HepG2 (cell line): ENCODE results near the gene BABAM2. TPM values are rescaled to one million over a fixed set of nuclear protein-coding genes. Genes with fewer than 3 reads are reported as not detected.

Experiments used
- ATAC-seq: fragments of 200-7000 bp; cut with Tn5 transposase; 3 replicates; pipeline ENCODE4 v1.9.1; 2020; ENCODE audit warnings: mild to moderate bottlenecking, moderate library complexity
- BruUV-seq: library from RNA; stranded (reverse); fragments of 400-500 nt; replicated peaks from 2 replicates; lab custom pipeline; 2021; lab: Mats Ljungman, UMichigan
- CTCF ChIA-PET: fragments of 300-600 bp; formaldehyde crosslinking; extraction: SDS; loops from one replicate; lab custom pipeline; 2021; ENCODE audit warnings: low total read pairs, inconsistent platforms, low intra/inter-chr PET ratio; lab: Yijun Ruan, JAX
- POLR2A ChIA-PET: fragments of 350-600 bp; sonication (Branson Sonifier 250); formaldehyde crosslinking; loops from one replicate; lab custom pipeline; 2020; ENCODE audit warnings: antibody characterized with exemption, inconsistent platforms; lab: Yijun Ruan, JAX
- DNase-seq: peaks from one replicate; pipeline ENCODE4 v3.0.0-alpha.2; 2015; ENCODE audit warnings: low spot score
- FAIRE-seq: peaks from 3 replicates; lab custom pipeline; 2011; peaks lifted over from hg19 to GRCh38; lab: Jason Lieb, UNC
- H2AFZ ChIP-seq: one replicate; pipeline ENCODE4 v1.6.1; 2011; ENCODE audit warnings: low read length, inconsistent platforms
- H3K27ac ChIP-seq: fragments of 300-600 bp; 3 replicates; pipeline ENCODE4 v1.8.0; 2011; ENCODE audit warnings: mixed run types, mild to moderate bottlenecking, mixed read lengths, low read length, inconsistent platforms; ENCODE audit not compliant: insufficient read depth; ENCODE audit errors: extremely low read length
- H3K27me3 ChIP-seq, 2 experiments: fragments of 200-600 bp in 1 of 2; 2 replicates in 1 of 2; 3 replicates in 1 of 2; pipeline versions ENCODE4 v1.6.0 to v1.8.0; 2011; ENCODE audit warnings: low read length in 2 of 2, mild to moderate bottlenecking in 2 of 2, moderate library complexity in 2 of 2, inconsistent platforms in 1 of 2; ENCODE audit not compliant: insufficient read depth in 2 of 2, control insufficient read depth in 1 of 2
- H3K36me3 ChIP-seq, 2 experiments: fragments of 200-600 bp in 1 of 2; replicated peaks in 1 of 2; 2 replicates in 1 of 2; 3 replicates in 1 of 2; pipeline versions ENCODE4 v1.5.1 to v1.8.0; 2011; ENCODE audit warnings: low read length in 2 of 2, inconsistent platforms in 1 of 2; ENCODE audit not compliant: insufficient read depth in 2 of 2, control insufficient read depth in 1 of 2
- H3K4me1 ChIP-seq: 2 replicates; pipeline ENCODE4 v1.5.1; 2012; ENCODE audit warnings: low read length, inconsistent platforms; ENCODE audit not compliant: insufficient read depth
- H3K4me2 ChIP-seq: 2 replicates; pipeline ENCODE4 v1.6.0; 2011; ENCODE audit warnings: low read depth, low read length, inconsistent platforms
- H3K4me3 ChIP-seq, 3 experiments: fragments of 200-600 bp in 1 of 3; sonication (generic), shearing (Covaris generic) in 1 of 3; replicated peaks in 1 of 3; 2 replicates each; pipeline ENCODE4 v1.5.1; 2011 to 2016; ENCODE audit warnings: low read length in 3 of 3, inconsistent platforms in 2 of 3, low read depth in 2 of 3, mild to moderate bottlenecking in 2 of 3, control low read depth in 1 of 3, mixed read lengths in 1 of 3; ENCODE audit not compliant: insufficient read depth in 1 of 3
- H3K79me2 ChIP-seq: one replicate; pipeline ENCODE4 v1.6.1; 2011; ENCODE audit warnings: low read length, inconsistent platforms; ENCODE audit not compliant: insufficient read depth
- H3K9ac ChIP-seq: 2 replicates; pipeline ENCODE4 v1.6.0; 2011; ENCODE audit warnings: mild to moderate bottlenecking, low read depth, low read length, inconsistent platforms; ENCODE audit not compliant: insufficient read depth
- H3K9me3 ChIP-seq: 2 replicates; pipeline ENCODE4 v1.5.1; 2012; ENCODE audit warnings: mild to moderate bottlenecking, low read length
- H4K20me1 ChIP-seq: 2 replicates; pipeline ENCODE4 v1.6.0; 2011; ENCODE audit warnings: inconsistent platforms, mild to moderate bottlenecking, low read length, moderate library complexity; ENCODE audit not compliant: insufficient read depth
- ATF6 ChIP-seq: sonication (generic); formaldehyde crosslinking; conservative IDR thresholded peaks from 2 replicates; pipeline ENCODE4 v1.4.0; 2020; ENCODE audit warnings: missing genetic modification reagents
- BRF2 ChIP-seq: sonication (generic); formaldehyde crosslinking; IDR thresholded peaks from 2 replicates; pipeline ENCODE4 v1.8.1; 2022; ENCODE audit warnings: mild to moderate bottlenecking, missing genetic modification reagents
- FOSL2 ChIP-seq: sonication (generic); formaldehyde crosslinking; IDR thresholded peaks from 2 replicates; pipeline ENCODE4 v1.4.0; 2020; ENCODE audit warnings: missing genetic modification reagents
- HNF4G ChIP-seq, 2 experiments: sonication (generic) in 1 of 2; formaldehyde crosslinking in 1 of 2; IDR thresholded peaks; 2 replicates each; pipeline versions ENCODE4 v1.4.0 to v1.6.1; 2011 to 2020; ENCODE audit warnings: borderline replicate concordance in 2 of 2, low read depth in 2 of 2, mild to moderate bottlenecking in 2 of 2, low read length in 1 of 2, missing genetic modification reagents in 1 of 2, moderate library complexity in 1 of 2
- KDM2A ChIP-seq: sonication (generic); formaldehyde crosslinking; IDR thresholded peaks from 2 replicates; pipeline ENCODE4 v1.4.0; 2020; ENCODE audit warnings: low read depth, missing genetic modification reagents, borderline replicate concordance
- MNT ChIP-seq: fragments of 450-650 bp; IDR thresholded peaks from 2 replicates; pipeline ENCODE4 v1.6.1; 2016
- PLRG1 ChIP-seq: fragments of 450-650 bp; conservative IDR thresholded peaks from 2 replicates; pipeline ENCODE4 v1.6.1; 2016
- POGZ ChIP-seq: sonication (generic); formaldehyde crosslinking; IDR thresholded peaks from 2 replicates; pipeline ENCODE4 v1.4.0; 2020; ENCODE audit warnings: mild to moderate bottlenecking, missing genetic modification reagents
- RFX3 ChIP-seq: IDR thresholded peaks from 2 replicates; pipeline ENCODE4 v1.6.1; 2016; ENCODE audit warnings: missing biosample characterization, missing genetic modification reagents
- TEAD2 ChIP-seq: sonication (generic); formaldehyde crosslinking; IDR thresholded peaks from 2 replicates; pipeline ENCODE4 v1.9.0; 2021; ENCODE audit warnings: missing genetic modification reagents
- THYN1 ChIP-seq: sonication (generic); formaldehyde crosslinking; IDR thresholded peaks from 2 replicates; pipeline ENCODE4 v1.8.1; 2023; ENCODE audit warnings: low read depth, mild to moderate bottlenecking, moderate library complexity, missing genetic modification reagents, borderline replicate concordance
- ZBTB25 ChIP-seq: IDR thresholded peaks from 2 replicates; pipeline ENCODE4 v1.6.1; 2018; ENCODE audit warnings: missing genetic modification reagents
- ZKSCAN8 ChIP-seq: IDR thresholded peaks from 2 replicates; pipeline ENCODE4 v1.6.1; 2016; ENCODE audit warnings: borderline replicate concordance, missing genetic modification reagents, missing compliant biosample characterization
- ZNF12 ChIP-seq: sonication (generic); formaldehyde crosslinking; IDR thresholded peaks from 2 replicates; pipeline ENCODE4 v1.5.0; 2020; ENCODE audit warnings: missing genetic modification reagents
- ZNF800 ChIP-seq: sonication (generic); formaldehyde crosslinking; IDR thresholded peaks from 2 replicates; pipeline ENCODE4 v1.4.0; 2020; ENCODE audit warnings: missing genetic modification reagents
- ZSCAN20 ChIP-seq: sonication (generic); formaldehyde crosslinking; IDR thresholded peaks from 2 replicates; pipeline ENCODE4 v1.4.0; 2020; ENCODE audit warnings: missing genetic modification reagents, mild to moderate bottlenecking, borderline replicate concordance
- ZSCAN25 ChIP-seq: sonication (generic); formaldehyde crosslinking; IDR thresholded peaks from 2 replicates; pipeline ENCODE4 v1.8.0; 2022; ENCODE audit warnings: mild to moderate bottlenecking, missing genetic modification reagents
- whole genome bisulfite sequencing: methylation state at CpG from one replicate; pipeline ENCODE4 v1.1.6; 2017; ENCODE audit warnings: low lambda C conversion rate; 5-methylcytosine and 5-hydroxymethylcytosine counted together
- in situ Hi-C: cut with HindIII; loops from 2 replicates; pipeline ENCODE4 v1.10.0; 2017; ENCODE audit warnings: low pct_unique_long_range_greater_than_20kb; ENCODE audit not compliant: extremely low pct_ligation_motif_present
- intact Hi-C: fragments of 100-400 bp; cut with micrococcal nuclease; formaldehyde crosslinking; loops from one replicate; pipeline ENCODE4 v1.10.0; 2022; ENCODE audit not compliant: unreplicated experiment
- polyA plus RNA-seq, 8 experiments: library from polyadenylated mRNA; depleted of rRNA in 3 of 8; stranded (reverse) in 7 of 8; unstranded in 1 of 8; fragments of >200 nt; fragmentation: Illumina TruSeq in 4 of 8; extraction: Trizol in 4 of 8; gene quantifications; 2 replicates each; pipeline versions ENCODE4 v1.2.1 to v1.2.3, GENCODE V29; 2011 to 2016; ENCODE audit warnings: low read depth in 4 of 8, missing spikeins in 1 of 8, mixed read lengths in 1 of 8; ENCODE audit not compliant: insufficient read depth in 1 of 8
- total RNA-seq, 5 experiments: library from RNA; depleted of rRNA; stranded (reverse); fragments of >200 nt; fragmentation: Illumina TruSeq; extraction: Trizol; gene quantifications; 2 replicates each; pipeline ENCODE4 v1.2.3, GENCODE V29; 2016; ENCODE audit warnings: low read depth in 1 of 5

The BABAM2 gene
- total and polyA plus RNA-seq, 2 of the 13 experiments (the other 11 are each of a cell fraction or from before 2014, with no cell fraction given), result 24.9 to 28.0 TPM

GRCh38 chr2:28276807-28277206, 386.3 kb downstream of the BABAM2 start (continued):
- TF ChIP-seq BRF2, result no peak
- no peak for TF ChIP-seq ATF6 (CRISPR knock-in tag)
- no peak for TF ChIP-seq RFX3 (CRISPR knock-in tag)
- TF ChIP-seq MNT, result no peak
- TF ChIP-seq ZNF12 (CRISPR knock-in tag), result no peak
- TF ChIP-seq, all 625 proteins: peak for 0

GRCh38 chr2:28277466-28277865, 386.9 kb downstream of the BABAM2 start:
- FAIRE-seq, result no peak
- no TSS peak for BruUV-seq
- Histone ChIP-seq H3K4me2 (no peak overlapping the region), H3K9ac (no peak overlapping the region), H3K4me1 (no peaks in the 10 kb centered on the region), H2AFZ (no peak overlapping the region), H3K36me3 (no peaks in the 10 kb centered on the region; a peak in 1 of 5 replicates), H3K27ac (no peak overlapping the region), H3K4me3 (no peak overlapping the region), H3K27me3 (no peaks in the 10 kb centered on the region), H4K20me1 (no peaks in the 10 kb centered on the region), H3K9me3 (no peaks in the 10 kb centered on the region), H3K79me2 (no peaks in the 10 kb centered on the region)
- in situ Hi-C loops (no loop called here), intact Hi-C loops (no loop called here)
- 77% methylated on average over 7 of the region's 7 CpGs for WGBS
- POLR2A ChIA-PET, result no interaction called here
- ATAC-seq, result no peak
- CTCF ChIA-PET, result no interaction called here
- DNase-seq, result no peak
- TF ChIP-seq HNF4G (IDR thresholded peaks at IDR 0.05; ENCODE audit: borderline replicate concordance, low read depth, low read length) (no peak), HNF4G (CRISPR knock-in tag; IDR thresholded peaks at IDR 0.05; ENCODE audit: borderline replicate concordance, low read depth) (no peak), THYN1 (CRISPR knock-in tag) (no peak), KDM2A (CRISPR knock-in tag) (no peak), TEAD2 (no peak), ZSCAN20 (CRISPR knock-in tag) (no peak), PLRG1 (no peak), ZKSCAN8 (CRISPR knock-in tag) (no peak), POGZ (no peak), FOSL2 (CRISPR knock-in tag) (no peak), ZNF800 (CRISPR knock-in tag) (no peak), ZBTB25 (CRISPR knock-in tag) (no peak), ZSCAN25 (CRISPR knock-in tag) (no peak)
